HG02852 (cell line): Measurements from ENCODE around the gene TPPP2.

ENCODE experiments used
- ATAC-seq: cut with Tn5 transposase; IDR thresholded peaks from one replicate; pipeline ENCODE4 v1.9.1; 2021; ENCODE audit warnings: mild to moderate bottlenecking, moderate library complexity; ENCODE audit not compliant: unreplicated experiment

TPPP2 gene

GRCh38 chr14:21016413-21017190 is 13.4 kb upstream of the TPPP2 start:
- no peak for ATAC-seq

DNA sequence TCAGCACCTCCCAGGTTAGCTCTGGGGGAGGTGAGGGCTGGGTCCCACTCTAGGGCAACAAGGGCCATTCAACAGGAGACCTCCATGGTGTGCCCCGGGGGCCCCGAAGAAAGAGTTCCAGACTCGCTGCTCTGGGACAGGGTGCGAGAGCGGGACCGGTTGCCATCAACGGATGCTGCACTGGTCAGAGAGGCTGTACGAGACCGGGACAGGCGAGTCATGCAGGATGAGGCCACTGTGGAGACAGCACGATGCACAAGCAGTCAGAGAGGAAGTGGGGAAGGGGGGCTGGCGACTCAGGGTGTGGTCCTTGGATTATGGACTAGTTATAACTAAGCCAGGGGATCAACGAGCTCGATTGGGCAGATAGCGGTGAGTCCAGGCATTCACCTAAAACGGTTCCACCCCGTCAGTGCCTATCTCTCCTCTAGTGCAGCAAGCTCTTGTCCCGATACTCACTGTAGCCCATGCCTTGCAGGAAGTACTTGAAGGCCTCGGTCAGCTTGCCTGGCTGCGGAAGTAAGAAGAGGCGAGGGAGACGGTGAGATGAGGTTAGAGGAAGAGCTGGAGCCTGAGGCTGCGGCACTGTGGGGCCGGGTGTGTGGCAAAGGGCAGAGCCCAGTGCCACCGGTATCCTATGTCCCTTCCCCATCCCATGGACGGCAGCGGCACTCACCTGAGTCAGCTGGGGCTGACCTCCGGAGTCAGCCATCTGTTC is 12.3 kb upstream of the TPPP2 start:
- no peak for ATAC-seq

GRCh38 chr14:21018286-21018685 is 11.7 kb upstream of the TPPP2 start:
- ATAC-seq = no peak

GRCh38 chr14:21018781-21019180 is 11.2 kb upstream of the TPPP2 start:
- ATAC-seq = no peak

GRCh38 chr14:21019366-21019765 is 10.7 kb upstream of the TPPP2 start:
- ATAC-seq = no peak

GRCh38 chr14:21020977-21021545 is 9.0 kb upstream of the TPPP2 start:
- no peak for ATAC-seq

DNA sequence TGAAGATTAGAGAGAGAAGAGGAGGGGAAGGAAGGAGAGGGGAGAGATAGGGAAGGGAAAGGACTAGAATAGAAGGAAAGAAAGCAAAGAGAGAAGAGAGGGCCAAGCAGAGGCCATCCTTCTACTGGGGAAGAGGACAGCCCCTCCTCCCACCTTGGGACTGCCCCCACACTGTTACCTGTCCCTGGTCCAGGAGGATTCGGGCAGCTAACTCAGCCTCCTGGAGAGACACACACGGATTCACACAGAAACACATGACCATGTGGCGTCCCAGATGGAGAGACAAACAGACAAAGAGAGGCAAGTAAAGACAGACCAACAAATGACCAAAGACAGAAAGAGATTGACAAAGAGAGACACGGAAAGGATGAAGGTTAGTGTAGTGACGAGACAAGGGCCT is 7.3 kb upstream of the TPPP2 start:
- no peak for ATAC-seq

GRCh38 chr14:21023174-21023573 is 6.8 kb upstream of the TPPP2 start:
- ATAC-seq = no peak

GRCh38 chr14:21023817-21024584 is 6.0 kb upstream of the TPPP2 start:
- ATAC-seq = no peak

GRCh38 chr14:21024585-21025370 is 5.2 kb upstream of the TPPP2 start, which contains the start of gene NDRG2:
Gene NDRG2, minus strand, starts transcription at chr14:21025061. Its CDS starts 1,746 bp downstream, at chr14:21023315.
- ATAC-seq = peak; percentile 55

DNA sequence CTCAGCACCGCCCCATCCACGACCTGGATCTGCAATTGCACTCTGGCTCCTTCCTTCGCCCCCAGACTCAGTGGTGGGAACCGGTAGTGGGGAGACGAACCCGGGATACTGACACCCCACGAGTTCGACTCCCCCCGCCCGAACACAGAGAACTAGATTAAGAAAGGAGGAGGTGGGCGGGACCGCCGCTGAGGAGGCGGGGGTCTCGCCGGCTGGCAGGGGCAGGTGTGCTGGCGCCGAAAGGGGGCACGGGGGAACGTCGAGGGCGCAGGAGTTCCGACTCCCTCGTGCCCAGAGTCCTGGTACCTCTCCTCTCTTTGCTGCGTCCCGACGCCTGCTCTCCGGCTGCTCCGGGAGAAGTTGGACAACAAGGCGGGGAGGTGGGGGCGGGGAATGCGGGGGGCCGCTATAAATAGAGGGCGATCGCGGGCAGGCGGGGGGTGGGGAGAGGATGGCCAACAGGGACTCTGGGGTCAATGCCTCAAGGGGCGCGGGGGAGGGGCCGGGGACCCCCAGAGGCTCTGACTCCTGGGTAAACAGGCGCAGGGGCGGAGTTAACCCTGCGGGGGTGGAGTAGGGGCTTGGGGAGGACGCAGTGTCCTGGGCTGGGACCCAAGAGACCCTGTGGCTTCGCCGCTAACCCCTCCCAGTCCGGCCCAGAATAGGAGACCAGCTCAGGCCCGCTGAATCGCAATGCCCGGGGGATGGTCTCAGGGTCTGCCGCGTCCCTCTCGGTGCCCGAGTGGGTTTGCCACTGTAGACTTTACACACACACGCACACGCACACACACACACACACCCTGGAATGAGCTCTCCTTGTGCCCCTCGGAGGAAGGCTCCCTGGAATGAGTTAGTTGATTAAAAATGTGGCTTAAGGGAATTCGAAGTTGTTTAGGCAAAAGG is 4.4 kb upstream of the TPPP2 start:
- no peak for ATAC-seq

GRCh38 chr14:21026274-21026987 is 3.6 kb upstream of the TPPP2 start:
- ATAC-seq = no peak

DNA sequence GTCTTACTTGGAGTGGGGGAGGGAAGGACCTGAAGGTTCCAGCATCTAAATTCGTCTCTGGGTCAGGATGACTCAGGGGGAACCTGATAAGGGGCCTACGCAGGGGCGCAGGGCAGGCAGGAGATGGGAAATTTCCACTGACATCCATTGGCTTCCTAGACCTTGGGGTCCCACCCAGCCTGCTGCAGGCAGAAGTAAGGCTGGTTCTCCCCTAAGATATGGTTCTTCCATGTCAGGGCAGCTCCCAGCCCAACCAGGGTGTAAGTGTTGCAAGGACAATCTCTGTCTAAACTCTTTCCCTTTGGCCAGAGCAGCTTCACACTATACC is 3.1 kb upstream of the TPPP2 start:
- no peak for ATAC-seq

DNA sequence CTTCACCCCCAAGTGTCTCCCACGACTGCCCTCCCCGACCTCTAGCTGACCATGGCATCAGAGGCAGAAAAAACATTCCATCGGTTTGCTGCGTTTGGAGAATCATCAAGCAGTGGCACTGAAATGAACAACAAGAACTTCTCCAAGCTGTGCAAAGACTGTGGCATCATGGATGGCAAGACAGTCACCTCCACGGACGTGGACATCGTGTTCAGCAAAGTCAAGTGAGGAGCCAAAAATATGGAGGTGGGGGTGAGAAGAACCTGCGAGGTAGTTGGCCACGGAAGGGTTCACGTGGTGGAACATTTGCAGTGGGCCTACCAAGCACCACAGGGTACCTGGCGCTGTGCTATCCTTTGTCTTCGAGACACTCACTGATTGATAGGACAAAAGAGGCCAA is 514 bp downstream of the TPPP2 start:
- no peak for ATAC-seq

DNA sequence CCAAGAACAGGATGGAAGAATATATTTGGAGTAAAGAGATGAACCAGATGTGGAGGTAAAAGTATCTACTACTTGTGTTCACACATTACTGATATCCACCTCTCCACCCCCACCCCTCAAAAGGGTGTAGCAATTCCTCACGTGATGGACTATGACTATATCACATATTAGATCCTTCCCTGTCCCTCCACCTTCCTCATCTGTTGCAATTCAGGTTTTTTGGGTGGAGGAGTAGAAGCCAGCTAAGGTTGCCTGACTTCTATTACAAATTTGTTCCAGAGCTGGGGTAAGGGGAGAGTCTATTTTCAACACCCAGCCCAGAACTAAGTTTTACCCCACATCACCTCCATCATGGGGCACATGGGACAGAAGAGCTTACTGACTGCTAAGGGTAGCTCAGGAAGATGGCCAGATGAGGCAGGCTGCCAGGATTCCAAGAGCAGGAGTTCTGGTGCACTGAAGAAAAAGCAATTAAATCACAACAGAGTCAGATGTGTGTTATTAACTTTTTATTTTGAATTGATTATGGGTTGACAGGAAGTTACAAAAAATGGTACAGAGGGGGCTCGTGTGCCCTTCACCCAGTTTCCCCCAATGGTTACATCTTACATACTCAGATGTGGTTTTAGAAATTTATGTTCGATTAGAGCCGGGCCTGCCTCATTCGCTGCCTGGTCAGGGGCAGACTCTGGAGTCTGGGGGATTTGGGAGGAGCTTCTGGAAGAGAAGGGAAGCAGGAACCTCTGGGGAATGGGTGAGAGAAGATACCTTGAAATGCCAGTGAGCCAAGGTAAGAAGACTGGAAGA is 2.5 kb downstream of the TPPP2 start:
- no peak for ATAC-seq

GRCh38 chr14:21033133-21033698 is 3.2 kb downstream of the TPPP2 start:
- no peak for ATAC-seq

GRCh38 chr14:21034707-21035106 is 4.7 kb downstream of the TPPP2 start, which contains the start of gene RNASE13:
Gene RNASE13, minus strand, starts transcription at chr14:21034807. Its CDS starts 519 bp downstream, at chr14:21034288.
- no peak for ATAC-seq

DNA sequence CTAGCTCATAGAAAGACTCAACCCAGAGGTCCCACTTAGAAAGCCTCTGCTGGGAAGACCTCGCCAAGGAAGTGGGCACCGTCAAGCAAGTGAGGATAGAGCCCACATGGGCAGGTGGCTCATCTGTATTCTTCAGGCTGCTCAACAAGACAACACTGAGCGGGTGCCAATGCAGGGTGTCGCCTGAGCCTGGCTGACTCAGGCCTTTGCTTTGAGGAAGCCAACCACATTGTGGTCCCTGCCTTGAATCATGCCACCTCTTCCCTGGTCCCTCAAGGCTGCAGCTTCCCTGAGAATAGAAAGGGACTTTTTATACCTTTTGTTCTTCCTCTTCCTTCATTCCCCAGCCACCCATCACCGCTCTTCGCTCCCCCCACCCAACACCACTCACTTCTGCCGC is 6.7 kb downstream of the TPPP2 start:
- no peak for ATAC-seq
